GM21737 (cell line): ENCODE measurements around the gene FRMPD4.
A peak's percentile ranks its signal among the peaks of the same experiment; 100 is the strongest.

ENCODE experiments used
- ATAC-seq: cut with Tn5 transposase; IDR thresholded peaks from one replicate; pipeline ENCODE4 v1.9.1; 2021; ENCODE audit warnings: mild to moderate bottlenecking, moderate library complexity; ENCODE audit not compliant: unreplicated experiment

The FRMPD4 gene

GRCh38 chrX:12611471-12611870 lies 473.2 kb downstream of the FRMPD4 start:
- no peak for ATAC-seq

DNA sequence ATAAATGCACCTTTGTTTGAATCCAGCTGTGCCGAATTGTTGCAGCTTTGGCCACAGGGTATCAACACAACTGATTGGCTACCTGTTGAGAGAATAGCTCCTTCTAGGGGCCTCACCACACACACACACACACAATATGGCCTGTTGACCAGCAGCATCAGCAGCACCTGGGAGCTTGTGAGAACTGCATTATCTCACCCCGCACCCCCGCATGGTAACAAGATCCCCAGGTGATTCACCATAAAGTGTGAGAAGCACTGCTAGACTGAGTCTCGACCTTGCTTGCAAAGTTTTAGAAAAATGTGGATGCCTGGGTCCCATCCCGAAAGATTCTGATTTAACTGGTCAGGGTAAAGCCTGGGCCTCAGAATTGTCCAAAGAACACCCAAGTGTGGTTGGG lies 476.0 kb downstream of the FRMPD4 start:
- ATAC-seq: no peak

DNA sequence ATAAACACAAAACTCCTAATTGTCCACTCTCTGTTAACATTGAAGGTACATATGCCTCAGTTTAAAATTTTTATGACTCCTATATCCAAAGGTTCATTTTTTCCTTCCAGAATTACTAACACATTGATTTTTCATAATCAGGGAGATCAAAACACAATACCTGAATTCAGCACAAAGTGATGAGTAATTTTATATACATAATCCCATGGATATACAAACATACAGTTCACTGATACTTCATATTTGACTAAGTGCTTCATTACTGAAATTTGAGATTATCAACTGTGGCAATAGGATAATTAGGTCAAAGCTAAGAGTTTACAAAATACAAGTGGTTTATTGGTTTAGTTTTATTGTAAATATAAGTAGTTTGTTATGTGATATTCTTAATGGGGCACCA lies 476.8 kb downstream of the FRMPD4 start:
- no peak for ATAC-seq

DNA sequence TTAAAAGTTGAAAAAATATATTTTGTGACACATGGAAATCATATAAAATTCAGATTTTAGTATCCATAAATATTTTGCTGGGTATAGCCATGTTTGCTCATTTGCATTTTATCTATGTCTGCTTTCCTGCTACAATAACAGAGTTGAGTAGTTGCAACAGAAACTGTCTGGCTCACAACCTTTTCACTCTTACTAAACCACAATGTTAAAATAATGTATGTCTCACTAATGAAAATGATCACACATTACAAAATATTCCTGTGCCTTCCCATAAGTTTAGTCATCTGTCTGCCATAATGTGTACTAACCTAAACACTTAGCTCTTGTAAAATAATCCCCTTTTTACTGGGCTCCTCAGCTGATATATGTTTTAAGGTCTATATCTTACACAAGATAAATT lies 479.0 kb downstream of the FRMPD4 start:
- no peak for ATAC-seq

DNA sequence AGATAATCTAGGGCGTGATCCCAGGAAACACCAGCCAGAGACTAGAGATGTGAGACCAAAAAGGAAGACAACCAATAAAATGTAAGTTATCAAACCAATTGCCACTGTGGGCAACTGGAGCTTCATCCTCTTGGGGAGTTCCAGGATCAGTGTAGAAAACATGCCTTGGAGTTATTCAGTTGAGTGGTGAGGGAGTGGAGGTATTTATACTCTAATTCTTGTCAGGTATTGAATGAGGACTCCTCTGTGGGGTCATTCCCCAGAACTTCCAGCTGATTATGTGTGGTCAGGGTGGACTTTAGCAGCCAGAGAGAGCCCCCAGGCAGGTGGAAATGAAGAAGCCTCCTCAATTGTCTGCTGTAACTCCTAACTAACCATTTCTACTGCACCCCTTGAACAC lies 509.0 kb downstream of the FRMPD4 start:
- no peak for ATAC-seq

DNA sequence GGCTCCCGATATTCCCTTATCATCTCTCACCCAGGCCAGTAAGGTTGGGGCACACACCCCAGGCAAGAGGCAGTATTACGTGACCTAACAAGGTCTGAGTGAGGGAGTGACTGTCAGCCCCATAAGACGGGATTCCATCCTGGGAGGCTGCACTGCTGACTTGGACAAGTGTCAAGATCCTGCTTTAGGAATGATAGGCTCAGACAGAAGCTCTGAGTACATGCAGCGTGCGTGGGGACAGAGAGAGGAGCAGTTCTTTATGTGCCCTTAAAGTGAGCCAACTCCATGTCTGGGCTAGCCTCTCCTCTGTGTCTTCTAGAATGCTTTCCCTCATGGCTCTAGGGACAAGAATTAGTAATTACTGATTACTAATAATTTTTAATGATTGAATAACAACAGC lies 510.7 kb downstream of the FRMPD4 start:
- no peak for ATAC-seq

- no peak for ATAC-seq
These were observed 519.2 kb downstream of the FRMPD4 start for GRCh38 chrX:12657433-12657832.

- ATAC-seq: peak; percentile 76
These were observed 519.6 kb downstream of the FRMPD4 start for GRCh38 chrX:12657881-12658280.

DNA sequence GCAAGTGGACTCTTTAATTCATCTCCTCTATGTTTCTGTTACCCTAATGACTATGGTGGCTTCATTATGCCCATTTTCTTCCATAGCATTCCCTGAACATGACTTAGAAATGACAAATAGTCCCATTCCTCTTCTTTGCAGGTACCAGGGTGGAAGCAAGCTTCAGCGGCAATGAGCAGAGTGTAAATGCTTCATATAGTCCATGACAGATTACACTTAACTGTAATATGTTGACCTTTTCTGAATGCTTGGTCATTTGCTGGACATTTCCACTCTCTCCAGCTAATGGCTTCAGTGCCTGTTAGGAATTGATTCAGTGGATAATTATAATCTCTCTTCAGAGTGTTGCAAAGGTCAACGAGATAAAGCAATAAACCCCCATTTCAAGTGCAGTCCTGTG lies 523.2 kb downstream of the FRMPD4 start:
- no peak for ATAC-seq

DNA sequence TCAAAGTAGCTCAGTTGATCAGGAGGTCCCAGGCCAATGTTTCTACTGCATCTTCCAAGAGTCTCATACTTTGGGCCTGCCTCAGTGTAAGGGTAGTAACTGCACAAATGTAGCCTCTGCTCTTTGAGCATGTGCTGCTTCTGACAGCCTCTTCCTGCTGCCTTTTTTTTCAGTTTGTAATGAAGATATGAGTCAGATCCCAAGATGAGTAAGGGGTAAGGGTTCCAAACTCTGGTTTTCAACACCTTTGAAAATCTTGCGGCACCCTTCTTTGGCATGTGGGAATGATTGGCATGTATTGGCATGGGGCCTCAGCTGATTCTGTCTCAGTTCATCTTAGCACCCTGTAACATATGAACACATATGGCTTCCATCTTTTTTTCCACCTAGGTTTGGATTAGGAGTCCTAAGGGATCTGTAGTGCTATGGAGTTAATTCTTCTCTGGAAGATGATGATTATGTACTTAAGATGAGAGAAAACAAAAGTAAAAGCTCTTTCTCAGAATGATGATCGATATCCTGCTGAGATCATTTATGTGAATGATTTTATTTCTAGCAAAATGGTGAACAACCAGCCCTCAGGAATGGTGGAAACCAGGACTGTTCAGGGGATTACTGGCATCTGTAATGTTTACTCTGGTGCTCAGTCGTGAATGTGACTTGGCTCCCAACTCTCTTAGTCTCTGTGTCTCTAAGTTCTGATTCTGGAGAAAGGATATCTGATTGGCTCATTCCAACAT lies 534.3 kb downstream of the FRMPD4 start:
- ATAC-seq: no peak

DNA sequence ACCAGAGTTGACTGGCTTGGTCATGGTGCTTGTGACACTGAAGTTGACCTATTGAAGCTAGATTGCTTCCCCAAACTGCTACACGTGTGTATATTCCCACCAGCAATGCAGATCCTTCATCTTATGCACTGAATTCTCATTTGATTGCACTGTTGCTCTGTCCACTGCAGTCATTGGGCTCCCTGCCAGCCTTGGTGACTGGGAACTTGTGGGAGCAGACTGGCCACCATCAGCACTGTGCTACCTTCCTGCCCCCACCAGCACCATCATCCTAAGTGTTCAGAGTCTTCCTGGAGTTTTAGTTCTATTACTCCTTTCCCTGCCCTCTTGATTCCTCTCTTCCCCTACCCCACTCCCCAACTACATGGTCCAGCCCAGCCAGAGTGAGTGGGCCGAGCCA lies 535.2 kb downstream of the FRMPD4 start:
- no peak for ATAC-seq

DNA sequence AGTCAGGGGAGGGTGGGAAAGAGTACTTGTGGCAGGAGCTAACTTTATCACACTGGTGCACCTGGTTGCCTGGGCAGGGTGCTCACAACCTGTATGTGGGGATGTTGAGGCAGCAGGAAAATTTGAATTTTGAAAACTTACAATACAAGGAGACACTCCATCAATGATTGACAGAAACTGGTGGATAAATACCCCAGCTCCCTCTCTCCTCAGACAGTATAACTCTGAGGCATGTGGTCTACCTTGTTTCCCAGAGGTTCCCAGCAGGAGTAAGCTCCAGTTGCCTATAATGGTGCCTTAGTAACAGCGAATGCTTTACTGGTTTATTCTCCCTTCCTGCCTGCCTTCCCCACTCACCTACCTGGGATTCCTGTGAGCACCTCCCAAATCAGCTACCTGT lies 541.2 kb downstream of the FRMPD4 start:
- ATAC-seq: no peak

DNA sequence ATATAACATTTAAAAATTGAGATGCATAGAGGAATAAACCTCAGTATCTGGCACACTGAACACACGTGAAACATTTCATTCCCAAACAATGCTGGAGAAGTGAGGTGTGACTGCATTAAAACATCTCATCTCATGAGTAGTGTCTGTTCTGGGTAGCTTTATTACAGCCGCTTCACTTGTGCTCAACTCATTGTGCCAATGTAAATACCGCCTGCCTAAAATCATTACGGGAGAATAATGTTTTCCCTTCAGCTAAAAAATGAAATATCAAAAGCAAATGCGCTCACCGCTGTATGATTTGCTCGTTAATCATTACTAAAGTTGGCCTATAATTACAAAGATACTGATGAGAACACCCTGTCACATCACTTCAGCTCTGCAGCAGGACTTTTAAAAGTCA lies 542.8 kb downstream of the FRMPD4 start:
- ATAC-seq: no peak

DNA sequence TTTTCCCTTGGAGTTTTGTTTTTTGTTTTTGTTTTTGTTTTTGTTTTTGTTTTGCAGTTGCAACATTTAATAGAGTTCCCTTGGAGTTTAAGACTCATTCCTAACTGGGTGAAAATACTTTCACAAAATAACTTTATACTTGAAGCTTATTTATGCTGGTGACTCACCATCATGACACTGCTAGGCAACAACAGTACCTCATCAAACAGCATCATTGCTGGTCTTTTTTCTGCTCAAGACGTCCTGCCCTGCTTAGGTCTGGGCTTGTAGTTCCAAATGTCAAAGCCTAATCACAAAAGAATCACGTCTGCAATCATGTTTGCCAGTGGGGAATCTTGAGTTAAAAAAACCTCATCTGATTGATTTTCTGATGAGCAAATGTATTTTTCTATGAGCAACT lies 547.3 kb downstream of the FRMPD4 start:
- no peak for ATAC-seq

DNA sequence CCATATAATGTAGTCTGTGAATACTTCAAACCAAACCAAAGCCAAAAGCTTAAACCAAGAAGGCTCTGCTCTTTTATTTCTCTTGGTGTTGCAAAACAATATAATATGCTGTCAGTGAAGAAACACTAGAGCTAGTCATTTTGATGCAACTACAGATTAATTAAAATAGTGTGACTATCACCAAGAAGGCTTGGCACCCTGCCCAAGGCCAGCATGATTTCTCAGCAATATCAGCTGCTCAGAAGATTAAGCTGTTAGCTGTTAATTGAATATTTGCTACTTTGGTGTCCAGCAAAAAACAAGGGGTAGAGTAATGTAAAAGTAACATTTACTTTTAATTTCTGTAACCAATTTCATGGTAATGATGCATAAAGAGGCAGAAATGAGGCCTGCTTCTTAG lies 548.1 kb downstream of the FRMPD4 start:
- no peak for ATAC-seq

DNA sequence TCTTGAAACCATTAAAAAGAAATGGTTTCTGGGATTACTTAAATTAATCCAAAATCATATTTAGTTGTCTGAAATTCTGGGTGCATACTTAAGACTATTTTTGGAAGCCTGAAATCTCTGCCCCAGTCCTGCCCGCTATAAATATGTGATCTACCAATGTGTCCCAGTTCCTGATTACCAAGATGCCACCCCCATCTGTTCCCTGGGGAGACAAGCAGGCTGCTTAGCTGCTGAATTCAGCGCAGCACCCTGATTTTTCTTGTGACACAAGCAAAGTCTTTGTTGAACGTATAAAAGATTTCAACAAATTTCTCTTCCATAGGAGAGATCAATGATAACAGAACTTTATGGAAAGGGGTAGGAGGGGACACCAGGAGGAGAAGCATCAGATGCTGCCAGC lies 552.4 kb downstream of the FRMPD4 start:
- no peak for ATAC-seq

DNA sequence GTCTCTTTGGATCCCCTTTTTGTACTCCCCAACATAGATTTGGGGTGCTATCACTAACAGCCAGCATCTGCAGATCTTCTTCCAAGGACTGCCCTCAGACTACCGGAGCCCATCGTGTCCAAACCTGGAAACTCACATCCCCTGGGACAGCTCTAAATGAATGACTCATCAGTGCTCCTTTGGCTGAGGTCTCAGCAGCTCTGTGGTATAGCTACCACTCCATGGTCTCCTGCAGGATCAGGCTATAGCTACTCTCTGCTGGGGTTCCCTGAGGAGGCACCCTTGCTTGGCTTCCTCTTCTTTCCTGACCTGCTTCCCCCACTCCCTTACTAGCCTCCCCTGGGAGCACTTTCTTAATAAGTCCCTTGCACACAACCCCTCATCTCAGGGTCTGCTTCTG lies 555.5 kb downstream of the FRMPD4 start:
- ATAC-seq: no peak

DNA sequence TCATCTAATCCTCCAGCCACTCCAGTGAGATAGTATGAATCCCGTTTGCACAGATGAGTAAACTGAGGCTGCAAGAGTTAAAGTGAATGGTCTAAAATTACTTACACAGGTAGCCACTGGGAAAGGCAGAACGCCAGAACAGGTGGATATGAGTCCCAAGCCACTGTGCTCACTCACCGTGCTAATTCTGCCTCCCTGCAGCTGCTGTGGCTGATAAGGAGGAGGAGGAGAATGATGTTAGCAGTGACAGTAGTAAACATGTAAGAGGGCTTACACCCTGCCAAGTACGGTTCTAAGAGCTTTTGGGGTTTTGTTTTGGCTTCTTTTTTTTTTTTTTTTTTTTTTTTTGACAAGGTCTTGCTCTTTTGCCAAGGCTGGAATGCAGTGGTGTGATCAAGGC lies 562.5 kb downstream of the FRMPD4 start:
- ATAC-seq: no peak

DNA sequence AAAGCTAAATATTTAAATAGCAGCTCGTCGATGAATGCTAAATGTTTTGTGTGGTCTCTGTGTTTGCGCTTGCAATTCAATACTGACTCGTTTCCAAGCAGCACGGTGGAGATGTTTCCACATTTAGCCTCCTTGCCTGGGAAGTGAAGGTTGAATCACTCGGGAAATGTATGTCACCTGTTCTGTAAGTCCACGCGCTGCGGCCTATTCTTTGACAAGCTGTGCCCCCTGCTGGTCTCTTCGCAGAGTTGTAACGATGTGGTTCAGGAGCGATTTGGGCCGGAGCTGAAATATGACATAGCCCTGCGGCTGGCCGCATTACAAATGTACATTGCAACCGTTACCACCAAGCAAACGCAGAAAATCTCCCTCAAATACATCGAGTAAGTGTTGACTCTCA lies 563.4 kb downstream of the FRMPD4 start:
- no peak for ATAC-seq

GRCh38 chrX:12702509-12703091 lies 564.3 kb downstream of the FRMPD4 start:
- ATAC-seq: no peak

GRCh38 chrX:12704706-12705105 lies 566.4 kb downstream of the FRMPD4 start:
- ATAC-seq: no peak

DNA sequence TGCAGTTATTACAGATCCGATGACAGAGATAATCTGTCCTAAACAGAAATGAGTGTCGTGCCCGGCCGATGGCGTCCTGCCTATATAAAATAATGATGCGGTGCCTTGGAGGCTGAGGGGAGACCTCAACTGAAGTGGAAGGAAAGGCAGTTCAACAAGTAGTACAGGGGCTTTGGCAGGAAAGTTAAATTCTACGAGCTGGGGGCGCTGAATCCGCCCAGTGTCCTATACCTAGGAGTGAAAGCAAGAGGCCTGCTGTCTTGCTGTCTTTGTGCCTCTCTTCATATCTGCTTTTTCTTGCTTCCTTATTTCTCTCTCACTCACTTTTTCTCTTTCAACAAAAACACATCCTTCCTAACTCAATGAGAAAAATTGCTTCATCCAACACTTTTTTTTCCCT lies 570.8 kb downstream of the FRMPD4 start:
- ATAC-seq: no peak

GRCh38 chrX:12711435-12712040 lies 573.3 kb downstream of the FRMPD4 start:
- no peak for ATAC-seq
